HK-2 (cell line): ENCODE measurements around the gene FMNL2.

ENCODE experiments used
- DNase-seq: peaks from one replicate; pipeline ENCODE4 v3.0.0-alpha.2; 2018; ENCODE audit not compliant: unreplicated experiment

The FMNL2 gene

DNA sequence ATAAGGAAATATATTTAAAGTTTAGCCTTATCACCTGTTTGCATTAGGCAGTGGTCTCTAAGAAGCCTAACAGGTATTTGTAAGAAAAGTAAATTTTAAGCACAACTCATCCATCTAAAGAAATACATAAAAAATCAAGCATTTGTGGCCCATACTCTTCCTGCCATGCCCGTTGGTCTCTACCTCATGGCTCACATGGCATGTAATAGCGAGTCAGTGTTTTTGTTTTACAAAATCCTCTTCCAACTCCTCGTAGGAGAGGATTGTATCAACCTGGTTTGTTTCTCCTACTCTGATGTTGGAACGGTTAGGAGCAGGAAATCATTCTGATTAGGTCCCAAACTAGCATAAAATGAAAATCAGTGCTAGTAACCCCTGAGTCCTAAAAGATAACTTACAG is 91.8 kb downstream of the FMNL2 start:
- DNase-seq, result no peak

DNA sequence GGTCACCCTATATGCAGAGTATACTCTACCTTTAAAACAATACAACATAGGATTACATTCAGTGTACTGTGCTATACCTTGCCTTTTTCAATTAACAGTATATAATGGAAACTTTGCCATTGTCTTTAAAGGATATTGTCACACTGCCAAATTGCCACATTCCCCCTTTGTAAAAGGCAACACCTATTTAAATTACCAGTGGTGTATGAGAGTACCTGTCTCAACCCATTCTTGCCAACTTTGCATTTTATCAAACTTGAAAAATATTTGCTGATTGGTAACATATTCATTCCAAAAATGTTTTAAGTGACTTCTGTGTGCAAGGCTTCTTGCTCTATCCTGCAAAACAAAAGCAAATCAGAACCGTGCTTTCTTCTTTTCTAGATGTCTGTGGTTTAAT is 92.9 kb downstream of the FMNL2 start:
- no peak for DNase-seq

GRCh38 chr2:152428800-152429582 is 94.0 kb downstream of the FMNL2 start:
- DNase-seq, result no peak

- DNase-seq, result no peak
Observed at GRCh38 chr2:152430876-152431275, 95.9 kb downstream of the FMNL2 start.

- no peak for DNase-seq
Observed at GRCh38 chr2:152431370-152432098, 96.6 kb downstream of the FMNL2 start.

GRCh38 chr2:152432206-152432653 is 97.3 kb downstream of the FMNL2 start:
- no peak for DNase-seq

GRCh38 chr2:152432765-152433164 is 97.8 kb downstream of the FMNL2 start:
- no peak for DNase-seq

- no peak for DNase-seq
Observed at GRCh38 chr2:152433289-152433688, 98.3 kb downstream of the FMNL2 start.

- no peak for DNase-seq
Observed at GRCh38 chr2:152433791-152434190, 98.8 kb downstream of the FMNL2 start.

GRCh38 chr2:152434395-152435182 is 99.6 kb downstream of the FMNL2 start:
- DNase-seq, result no peak

GRCh38 chr2:152436148-152436547 is 101.2 kb downstream of the FMNL2 start:
- DNase-seq, result no peak

DNA sequence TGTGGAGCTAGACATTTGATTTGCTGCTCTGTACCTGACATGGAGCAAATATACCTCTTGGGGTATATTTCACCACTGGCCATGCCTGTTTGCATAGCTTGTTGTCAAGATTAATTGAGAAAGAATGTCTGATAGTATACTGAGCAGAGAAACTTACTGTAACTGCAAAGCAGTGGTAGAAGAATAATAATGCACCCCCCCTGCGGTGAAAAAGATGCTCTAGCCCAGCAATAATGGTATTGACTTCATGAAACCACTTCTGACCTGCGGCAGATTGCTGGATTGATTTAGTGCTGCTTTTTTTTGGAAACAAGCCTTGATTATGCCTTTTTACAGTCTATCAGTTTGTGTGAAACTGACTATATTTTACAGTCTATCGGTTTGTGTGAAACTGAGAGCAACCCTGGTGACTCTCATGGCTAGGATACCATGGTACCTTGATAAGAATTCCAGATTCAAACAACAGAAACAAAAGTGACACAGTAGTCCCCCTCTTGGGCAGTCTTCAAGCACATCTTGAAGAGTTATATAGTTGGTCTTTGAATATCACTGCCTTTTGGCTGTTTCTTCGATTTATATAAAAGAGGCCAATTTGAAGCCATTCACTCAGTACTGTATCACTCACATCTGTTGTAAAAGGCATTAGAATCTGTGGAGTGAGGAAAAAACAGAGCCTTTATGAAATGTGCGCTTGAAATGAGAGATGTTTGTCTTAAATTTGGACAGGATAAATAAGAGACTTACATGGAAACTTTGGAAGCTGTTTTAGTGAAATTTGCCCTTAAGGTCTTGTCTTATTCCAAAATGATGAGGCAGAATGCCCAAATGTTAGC is 102.5 kb downstream of the FMNL2 start:
- no peak for DNase-seq

- DNase-seq, result no peak
Observed at GRCh38 chr2:152440049-152440448, 105.1 kb downstream of the FMNL2 start.

- no peak for DNase-seq
Observed at GRCh38 chr2:152440460-152440859, 105.5 kb downstream of the FMNL2 start.

DNA sequence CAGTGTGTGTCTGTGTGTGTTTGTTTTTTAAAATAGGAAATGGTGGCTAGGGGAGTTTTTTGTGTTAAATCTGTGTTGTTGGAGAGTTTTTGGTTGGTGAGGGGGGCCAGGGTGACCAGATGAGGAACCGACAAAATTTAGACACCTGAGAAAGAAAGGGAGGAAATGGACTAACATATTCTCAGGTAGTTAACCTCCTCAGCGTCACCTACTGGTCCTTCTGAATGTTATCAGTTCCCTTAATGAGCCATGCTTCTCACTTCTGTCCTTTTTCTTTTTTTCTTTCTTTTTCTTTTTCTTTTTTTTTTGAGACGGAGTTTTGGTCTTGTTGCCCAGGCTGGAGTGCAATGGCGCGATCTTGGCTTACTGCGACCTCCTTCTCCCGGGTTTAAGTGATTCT is 107.0 kb downstream of the FMNL2 start:
- no peak for DNase-seq

GRCh38 chr2:152443771-152444170 is 108.8 kb downstream of the FMNL2 start:
- DNase-seq, result no peak

GRCh38 chr2:152444448-152444847 is 109.5 kb downstream of the FMNL2 start:
- DNase-seq, result no peak

GRCh38 chr2:152445375-152445774 is 110.4 kb downstream of the FMNL2 start:
- no peak for DNase-seq

GRCh38 chr2:152445791-152446201 is 110.8 kb downstream of the FMNL2 start:
- DNase-seq, result peak; percentile 48

DNA sequence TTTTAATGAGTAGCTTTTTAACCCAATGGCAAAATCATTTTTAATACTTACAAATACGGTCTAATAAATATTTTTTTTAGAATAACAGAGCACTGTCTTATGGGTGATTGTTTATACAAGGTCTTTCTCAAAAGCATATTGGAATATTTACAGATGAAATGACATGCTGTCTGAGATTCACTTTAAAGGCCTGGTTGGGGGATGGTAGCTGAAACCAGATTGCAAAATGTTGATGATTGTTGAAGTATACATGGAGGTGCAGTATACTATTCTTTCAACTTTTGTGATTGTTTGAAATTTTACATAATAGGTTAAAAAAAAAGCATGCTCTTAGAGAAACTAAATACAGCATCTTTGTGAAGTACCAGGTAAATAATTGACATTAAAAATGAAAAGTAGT is 111.2 kb downstream of the FMNL2 start:
- no peak for DNase-seq

- DNase-seq, result no peak
Observed at GRCh38 chr2:152447897-152448296, 112.9 kb downstream of the FMNL2 start.

DNA sequence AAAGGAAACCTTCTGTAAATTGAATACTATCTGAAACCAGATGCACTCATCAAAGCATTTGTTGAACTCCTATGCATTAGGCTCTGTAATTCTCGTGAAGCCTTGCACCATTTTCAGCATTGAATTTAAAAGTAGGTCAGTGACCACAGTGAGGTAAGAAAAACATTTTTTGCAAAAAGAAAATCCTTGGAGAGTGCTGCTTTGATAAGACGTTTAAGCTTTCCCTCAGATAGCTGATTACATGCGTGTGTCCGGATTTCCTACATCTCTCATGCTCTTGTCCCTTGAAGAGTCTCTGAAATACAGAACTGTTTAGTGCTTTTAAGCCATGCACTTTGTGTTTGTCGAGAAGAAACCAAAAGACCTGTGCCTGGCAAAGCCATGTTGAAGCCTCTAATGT is 113.6 kb downstream of the FMNL2 start:
- DNase-seq, result no peak
